Stimulated activated CD4-positive, alpha-beta T cell treated with anti-CD3 and anti-CD28 coated beads, TNF-alpha, amount 100 ng/mL, for 1 hour (primary cell): ENCODE data around the gene TEX48.

Experiments used
- DNase-seq, 3 donors: peaks; one replicate each; pipeline ENCODE4 v3.0.0-alpha.2; 2020; ENCODE audit warnings: low read depth in 3 of 3, low spot score in 1 of 3

Gene TEX48

GRCh38 chr9:114694146-114694545 lies 12.2 kb upstream of the TEX48 start:
- no peak for DNase-seq

GRCh38 chr9:114693248-114693855 lies 11.4 kb upstream of the TEX48 start:
- no peak for DNase-seq

GRCh38 chr9:114691956-114692295 lies 9.9 kb upstream of the TEX48 start:
- DNase-seq: no peak

GRCh38 chr9:114691046-114691955 lies 9.3 kb upstream of the TEX48 start:
- peak; percentile 38 to 48 (median 38) for DNase-seq

GRCh38 chr9:114690308-114690707 lies 8.3 kb upstream of the TEX48 start:
- DNase-seq: no peak

- no peak for DNase-seq
Observed at GRCh38 chr9:114689813-114690212, 7.8 kb upstream of the TEX48 start.

- DNase-seq: no peak
Observed at GRCh38 chr9:114688909-114689610, 7.1 kb upstream of the TEX48 start.

- DNase-seq: no peak
Observed at GRCh38 chr9:114688379-114688778, 6.4 kb upstream of the TEX48 start.

- no peak for DNase-seq
Observed at GRCh38 chr9:114687034-114687433, 5.0 kb upstream of the TEX48 start.

GRCh38 chr9:114685951-114686350 lies 4.0 kb upstream of the TEX48 start:
- DNase-seq: no peak

GRCh38 chr9:114684036-114684435 lies 2.0 kb upstream of the TEX48 start:
- no peak for DNase-seq

- DNase-seq: no peak
Observed at GRCh38 chr9:114682846-114683245, 854 bp upstream of the TEX48 start.

GRCh38 chr9:114680259-114681001 lies 1.6 kb downstream of the TEX48 start:
- no peak for DNase-seq

- DNase-seq: no peak
Observed at GRCh38 chr9:114678795-114679194, 3.2 kb downstream of the TEX48 start.

GRCh38 chr9:114678130-114678529 lies 3.9 kb downstream of the TEX48 start:
- DNase-seq: no peak

- no peak for DNase-seq
Observed at GRCh38 chr9:114677418-114677817, 4.6 kb downstream of the TEX48 start.

- no peak for DNase-seq
Observed at GRCh38 chr9:114676901-114677300, 5.1 kb downstream of the TEX48 start.

GRCh38 chr9:114674798-114675540 lies 7.0 kb downstream of the TEX48 start:
- DNase-seq: no peak

GRCh38 chr9:114674076-114674797 lies 7.8 kb downstream of the TEX48 start:
- no peak for DNase-seq

GRCh38 chr9:114671605-114672004 lies 10.4 kb downstream of the TEX48 start:
- DNase-seq: no peak
